ENCODE data around the gene NDUFA11. TPM values are rescaled to one million over a fixed set of nuclear protein-coding genes. Genes with fewer than 3 reads are reported as not detected.

Gene NDUFA11
- total RNA-seq, 2 donors from 2014 or later: 83.2 to 177 TPM

- TF ChIP-seq, protein P1, sequence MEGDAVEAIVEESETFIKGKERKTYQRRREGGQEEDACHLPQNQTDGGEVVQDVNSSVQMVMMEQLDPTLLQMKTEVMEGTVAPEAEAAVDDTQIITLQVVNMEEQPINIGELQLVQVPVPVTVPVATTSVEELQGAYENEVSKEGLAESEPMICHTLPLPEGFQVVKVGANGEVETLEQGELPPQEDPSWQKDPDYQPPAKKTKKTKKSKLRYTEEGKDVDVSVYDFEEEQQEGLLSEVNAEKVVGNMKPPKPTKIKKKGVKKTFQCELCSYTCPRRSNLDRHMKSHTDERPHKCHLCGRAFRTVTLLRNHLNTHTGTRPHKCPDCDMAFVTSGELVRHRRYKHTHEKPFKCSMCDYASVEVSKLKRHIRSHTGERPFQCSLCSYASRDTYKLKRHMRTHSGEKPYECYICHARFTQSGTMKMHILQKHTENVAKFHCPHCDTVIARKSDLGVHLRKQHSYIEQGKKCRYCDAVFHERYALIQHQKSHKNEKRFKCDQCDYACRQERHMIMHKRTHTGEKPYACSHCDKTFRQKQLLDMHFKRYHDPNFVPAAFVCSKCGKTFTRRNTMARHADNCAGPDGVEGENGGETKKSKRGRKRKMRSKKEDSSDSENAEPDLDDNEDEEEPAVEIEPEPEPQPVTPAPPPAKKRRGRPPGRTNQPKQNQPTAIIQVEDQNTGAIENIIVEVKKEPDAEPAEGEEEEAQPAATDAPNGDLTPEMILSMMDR (IDR thresholded peaks at IDR 0.05): no peak
- Histone ChIP-seq H3K9me3 (no peaks in the 10 kb centered on the region), H3K27me3 (replicated peaks; ENCODE audit: insufficient read depth) (no peaks in the 10 kb centered on the region), H3K36me3 (peaks cover 66% of the 10 kb centered on the region), H3K27ac (no peak overlapping the region), H3K4me3 (no peak overlapping the region), H3K4me1 (ENCODE audit: control insufficient read depth in 1 of 2, low read depth in 2 of 2) (peaks cover 0 to 8% of the 10 kb centered on the region in 2 donors)
- no peak for DNase-seq (ENCODE audit: low spot score)
- ATAC-seq (ENCODE audit: insufficient number of reproducible peaks, low FRiP score, low read depth): no peak
Observed at GRCh38 chr19:5917431-5918107, 14.0 kb upstream of the NDUFA11 start.

GRCh38 chr19:5916181-5916708, 12.7 kb upstream of the NDUFA11 start:
- Histone ChIP-seq H3K4me3 (no peak overlapping the region), H3K9me3 (no peaks in the 10 kb centered on the region), H3K4me1 (ENCODE audit: control insufficient read depth in 1 of 2, low read depth in 2 of 2) (peaks cover 0 to 8% of the 10 kb centered on the region in 2 donors), H3K27me3 (replicated peaks; ENCODE audit: insufficient read depth) (no peaks in the 10 kb centered on the region), H3K36me3 (peaks cover 55% of the 10 kb centered on the region), H3K27ac (no peak overlapping the region)
- TF ChIP-seq, protein P1 (IDR thresholded peaks at IDR 0.05): no peak
- DNase-seq (ENCODE audit: low spot score): no peak
- no peak for ATAC-seq (ENCODE audit: insufficient number of reproducible peaks, low FRiP score, low read depth)

DNA sequence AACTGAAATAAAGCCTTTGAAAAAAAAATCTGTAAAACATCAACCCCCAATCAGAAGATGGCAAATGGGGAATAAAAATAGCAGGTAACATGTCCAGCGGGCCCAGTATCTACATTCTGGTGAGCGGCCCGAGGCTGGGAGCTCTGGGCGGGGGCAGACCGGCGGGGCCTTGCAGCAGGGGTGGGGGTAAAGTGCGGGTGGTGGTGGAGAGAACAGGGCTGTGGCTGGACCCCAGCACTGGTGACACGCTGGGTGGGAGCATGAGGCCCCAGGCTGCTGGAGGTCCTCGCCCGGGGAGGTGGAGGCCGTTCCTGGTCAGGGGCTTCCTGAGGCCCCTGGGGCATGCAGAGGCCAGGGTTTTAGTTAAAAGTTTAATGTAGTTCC, 12.2 kb upstream of the NDUFA11 start:
- H3K27ac ChIP-seq: no peak overlapping the region
- H3K9me3 ChIP-seq: no peaks in the 10 kb centered on the region
- no peaks in the 10 kb centered on the region for H3K27me3 ChIP-seq (replicated peaks; ENCODE audit: insufficient read depth)
- peaks cover 0 to 8% of the 10 kb centered on the region in 2 donors for H3K4me1 ChIP-seq (ENCODE audit: control insufficient read depth in 1 of 2, low read depth in 2 of 2)
- no peak for ATAC-seq (ENCODE audit: insufficient number of reproducible peaks, low FRiP score, low read depth)
- TF ChIP-seq, protein P1 (IDR thresholded peaks at IDR 0.05): no peak
- H3K4me3 ChIP-seq: no peak overlapping the region
- peaks cover 50% of the 10 kb centered on the region for H3K36me3 ChIP-seq
- DNase-seq (ENCODE audit: low spot score): no peak

DNA sequence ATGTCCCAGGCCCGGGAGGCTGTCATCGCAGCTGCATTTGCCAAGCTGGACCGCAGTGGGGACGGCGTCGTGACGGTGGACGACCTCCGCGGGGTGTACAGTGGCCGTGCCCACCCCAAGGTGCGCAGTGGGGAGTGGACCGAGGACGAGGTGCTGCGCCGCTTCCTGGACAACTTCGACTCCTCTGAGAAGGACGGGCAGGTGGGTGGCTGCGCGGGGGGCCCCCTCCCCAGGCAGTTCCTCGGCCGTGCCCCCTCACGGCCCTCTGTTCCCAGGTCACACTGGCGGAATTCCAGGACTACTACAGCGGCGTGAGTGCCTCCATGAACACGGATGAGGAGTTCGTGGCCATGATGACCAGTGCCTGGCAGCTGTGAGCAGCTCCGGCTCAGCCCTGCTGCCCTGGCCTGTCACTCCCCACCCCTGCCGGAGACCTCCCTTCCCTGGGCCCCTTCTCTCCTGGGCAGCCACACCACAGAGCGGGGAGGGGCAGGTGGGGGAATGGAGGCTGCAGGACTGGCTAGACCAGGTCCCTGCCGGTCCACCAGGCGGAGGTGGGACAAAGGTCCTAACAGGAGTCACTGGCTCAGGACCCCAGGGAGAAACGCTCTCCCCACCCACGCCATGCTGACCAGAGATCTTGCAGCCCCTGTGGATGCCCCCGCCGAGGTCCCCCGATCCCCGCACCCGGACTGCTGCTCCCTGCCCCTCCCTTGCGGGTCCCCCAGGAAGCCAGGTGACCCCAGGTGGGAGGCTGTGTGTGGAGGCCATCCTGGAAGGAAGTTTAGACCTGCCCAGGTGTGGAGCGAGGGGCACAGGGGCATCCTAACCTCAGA, 11.6 kb upstream of the NDUFA11 start:
- Histone ChIP-seq H3K36me3 (peaks cover 45% of the 10 kb centered on the region), H3K27ac (no peak overlapping the region), H3K4me1 (ENCODE audit: control insufficient read depth in 1 of 2, low read depth in 2 of 2) (peaks cover 0 to 8% of the 10 kb centered on the region in 2 donors), H3K9me3 (no peaks in the 10 kb centered on the region), H3K27me3 (replicated peaks; ENCODE audit: insufficient read depth) (no peaks in the 10 kb centered on the region), H3K4me3 (no peak overlapping the region)
- DNase-seq (ENCODE audit: low spot score) (no peak), ATAC-seq (ENCODE audit: insufficient number of reproducible peaks, low FRiP score, low read depth) (no peak)
- TF ChIP-seq, protein P1 (IDR thresholded peaks at IDR 0.05): no peak

- H3K4me1 ChIP-seq (ENCODE audit: control insufficient read depth in 1 of 2, low read depth in 2 of 2): peaks cover 0 to 8% of the 10 kb centered on the region in 2 donors
- H3K36me3 ChIP-seq: peaks cover 43% of the 10 kb centered on the region
- peak overlapping the region in 1 of 2 donors; percentile 23 for H3K27ac ChIP-seq
- no peak overlapping the region for H3K4me3 ChIP-seq
- no peaks in the 10 kb centered on the region for H3K27me3 ChIP-seq (replicated peaks; ENCODE audit: insufficient read depth)
- ATAC-seq (ENCODE audit: insufficient number of reproducible peaks, low FRiP score, low read depth) (no peak), DNase-seq (ENCODE audit: low spot score) (no peak)
- TF ChIP-seq, protein P1 (IDR thresholded peaks at IDR 0.05): no peak
- no peaks in the 10 kb centered on the region for H3K9me3 ChIP-seq
Observed at GRCh38 chr19:5914358-5914774, 10.8 kb upstream of the NDUFA11 start.

Data from thoracic aorta (tissue), 2 donors.